A549 (cell line): Measurements from ENCODE around the gene GABPB1.

ENCODE experiments used
- BCL3 ChIP-seq: fragments of >200 bp; sonication (Bioruptor Twin); formaldehyde crosslinking; IDR thresholded peaks from 3 replicates; pipeline ENCODE4 v1.6.1; 2016
- CHD2 ChIP-seq: fragments of 150-350 bp; IDR thresholded peaks from 2 replicates; pipeline ENCODE4 v1.6.1; 2014; ENCODE audit warnings: low read length; ENCODE audit not compliant: partially characterized antibody
- EP300 ChIP-seq, 2 experiments: fragments of >200 bp; sonication (Bioruptor Twin); formaldehyde crosslinking; IDR thresholded peaks; 2 replicates in 1 of 2; 3 replicates in 1 of 2; pipeline ENCODE4 v1.6.1; 2016 to 2017
- HOXB13 ChIP-seq: fragments of 250-450 bp; sonication (Bioruptor Pico); IDR thresholded peaks from 2 replicates; pipeline ENCODE4 v1.5.0; 2020; ENCODE audit warnings: low read depth, mild to moderate bottlenecking, moderate library complexity
- PHF8 ChIP-seq: fragments of 200-600 bp; sonication (generic); IDR thresholded peaks from 2 replicates; pipeline ENCODE4 v1.6.1; 2016; ENCODE audit warnings: low read depth, mild to moderate bottlenecking, antibody characterized with exemption, moderate library complexity, borderline replicate concordance
- POLR2A ChIP-seq: IDR thresholded peaks from 2 replicates; pipeline ENCODE4 v1.6.1; 2012; ENCODE audit warnings: mild to moderate bottlenecking, low read length
- RAD21 ChIP-seq, 2 experiments: fragments of >200 bp in 1 of 2; sonication (Bioruptor Twin) in 1 of 2; formaldehyde crosslinking in 1 of 2; IDR thresholded peaks in 1 of 2; conservative IDR thresholded peaks in 1 of 2; 2 replicates in 1 of 2; 3 replicates in 1 of 2; pipeline ENCODE4 v1.6.1; 2012 to 2018; ENCODE audit warnings: inconsistent platforms in 1 of 2
- SMC3 ChIP-seq: fragments of >200 bp; sonication (Bioruptor Twin); formaldehyde crosslinking; IDR thresholded peaks from 3 replicates; pipeline ENCODE4 v1.6.1; 2018; ENCODE audit warnings: inconsistent platforms
- TF ChIP-seq, protein P1 (sequence below): fragments of >200 bp; sonication (Bioruptor Twin); formaldehyde crosslinking; IDR thresholded peaks from 3 replicates; pipeline ENCODE4 v1.5.1; 2016

DNA sequence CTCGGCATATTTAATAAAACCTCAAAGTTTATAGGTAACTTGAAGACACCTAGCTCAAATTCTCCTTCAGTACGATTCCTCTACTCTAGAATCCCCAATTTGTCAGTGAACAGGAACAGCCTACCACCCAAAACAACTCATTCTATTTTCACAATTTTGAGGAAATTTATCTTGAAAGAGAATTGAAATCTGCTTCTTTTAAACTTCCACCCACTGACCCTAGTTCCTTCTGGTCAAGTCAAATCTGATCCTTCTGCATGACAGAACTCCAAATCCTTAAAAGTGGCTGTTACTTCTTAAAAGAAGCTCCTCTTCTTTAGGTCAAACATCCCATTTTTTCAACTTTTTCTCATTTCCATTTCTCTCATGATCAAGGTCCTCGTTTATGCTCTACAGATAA is 4.4 kb downstream of the GABPB1 start:
- TF ChIP-seq POLR2A (no peak), BCL3 (no peak), PHF8 (no peak), EP300 (IDR thresholded peaks at IDR 0.05) (no peak), SMC3 (no peak), CHD2 (no peak), RAD21 (conservative IDR thresholded peaks at IDR 0.05 in 1 of 2, IDR thresholded peaks at IDR 0.05 in 1 of 2) (no peak), HOXB13 (CRISPR knock-in tag) (no peak)
- TF ChIP-seq, protein P1, sequence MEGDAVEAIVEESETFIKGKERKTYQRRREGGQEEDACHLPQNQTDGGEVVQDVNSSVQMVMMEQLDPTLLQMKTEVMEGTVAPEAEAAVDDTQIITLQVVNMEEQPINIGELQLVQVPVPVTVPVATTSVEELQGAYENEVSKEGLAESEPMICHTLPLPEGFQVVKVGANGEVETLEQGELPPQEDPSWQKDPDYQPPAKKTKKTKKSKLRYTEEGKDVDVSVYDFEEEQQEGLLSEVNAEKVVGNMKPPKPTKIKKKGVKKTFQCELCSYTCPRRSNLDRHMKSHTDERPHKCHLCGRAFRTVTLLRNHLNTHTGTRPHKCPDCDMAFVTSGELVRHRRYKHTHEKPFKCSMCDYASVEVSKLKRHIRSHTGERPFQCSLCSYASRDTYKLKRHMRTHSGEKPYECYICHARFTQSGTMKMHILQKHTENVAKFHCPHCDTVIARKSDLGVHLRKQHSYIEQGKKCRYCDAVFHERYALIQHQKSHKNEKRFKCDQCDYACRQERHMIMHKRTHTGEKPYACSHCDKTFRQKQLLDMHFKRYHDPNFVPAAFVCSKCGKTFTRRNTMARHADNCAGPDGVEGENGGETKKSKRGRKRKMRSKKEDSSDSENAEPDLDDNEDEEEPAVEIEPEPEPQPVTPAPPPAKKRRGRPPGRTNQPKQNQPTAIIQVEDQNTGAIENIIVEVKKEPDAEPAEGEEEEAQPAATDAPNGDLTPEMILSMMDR: no peak
